HG02852 (cell line): ENCODE measurements around the gene SYTL5.

Experiments
- ATAC-seq: cut with Tn5 transposase; IDR thresholded peaks from one replicate; pipeline ENCODE4 v1.9.1; 2021; ENCODE audit warnings: mild to moderate bottlenecking, moderate library complexity; ENCODE audit not compliant: unreplicated experiment

SYTL5 gene

GRCh38 chrX:38018766-38019425, 12.5 kb downstream of the SYTL5 start:
- no peak for ATAC-seq

GRCh38 chrX:38028300-38028699, 21.9 kb downstream of the SYTL5 start:
- ATAC-seq: no peak

GRCh38 chrX:38036466-38036865, 30.1 kb downstream of the SYTL5 start:
- ATAC-seq: no peak

- no peak for ATAC-seq
These were observed 32.1 kb downstream of the SYTL5 start for GRCh38 chrX:38038501-38038900.

GRCh38 chrX:38041237-38041636, 34.9 kb downstream of the SYTL5 start:
- ATAC-seq: no peak

- no peak for ATAC-seq
These were observed 38.3 kb downstream of the SYTL5 start for GRCh38 chrX:38044701-38045100.

- ATAC-seq: no peak
These were observed 39.3 kb downstream of the SYTL5 start for GRCh38 chrX:38045538-38046096.

- ATAC-seq: no peak
These were observed 42.5 kb downstream of the SYTL5 start for GRCh38 chrX:38048886-38049285.

GRCh38 chrX:38050806-38051205, 44.5 kb downstream of the SYTL5 start:
- no peak for ATAC-seq

- ATAC-seq: no peak
These were observed 45.7 kb downstream of the SYTL5 start for GRCh38 chrX:38052096-38052495.

GRCh38 chrX:38055170-38055847, 49.0 kb downstream of the SYTL5 start:
- ATAC-seq: no peak

- ATAC-seq: no peak
These were observed 54.1 kb downstream of the SYTL5 start for GRCh38 chrX:38060331-38060878.

- no peak for ATAC-seq
These were observed 55.0 kb downstream of the SYTL5 start for GRCh38 chrX:38061335-38061734.

- ATAC-seq: no peak
These were observed 60.6 kb downstream of the SYTL5 start for GRCh38 chrX:38066934-38067333.

- ATAC-seq: no peak
These were observed 62.9 kb downstream of the SYTL5 start for GRCh38 chrX:38069273-38069672.

GRCh38 chrX:38069991-38070390, 63.6 kb downstream of the SYTL5 start:
- no peak for ATAC-seq

- ATAC-seq: no peak
These were observed 73.1 kb downstream of the SYTL5 start for GRCh38 chrX:38079463-38079862.

- ATAC-seq: no peak
These were observed 74.5 kb downstream of the SYTL5 start for GRCh38 chrX:38080808-38081207.

GRCh38 chrX:38081909-38082308, 75.6 kb downstream of the SYTL5 start:
- ATAC-seq: no peak

GRCh38 chrX:38082309-38082708, 76.0 kb downstream of the SYTL5 start:
- ATAC-seq: no peak

GRCh38 chrX:38085813-38086212, 79.5 kb downstream of the SYTL5 start:
- ATAC-seq: no peak
